NT2/D1 (cell line): Measurements from ENCODE around the gene PIK3R4.

Experiments used
- SUZ12 ChIP-seq: IDR thresholded peaks from 2 replicates; pipeline ENCODE4 v1.6.1; 2011; ENCODE audit not compliant: insufficient read length, insufficient read depth; ENCODE audit errors: extremely low read depth
- YY1 ChIP-seq: IDR thresholded peaks from 2 replicates; pipeline ENCODE4 v1.6.1; 2011; ENCODE audit not compliant: insufficient read length, insufficient read depth
- ZNF274 ChIP-seq: IDR thresholded peaks from 2 replicates; pipeline ENCODE4 v1.6.1; 2011; ENCODE audit warnings: mild to moderate bottlenecking, low read depth, low read length

DNA sequence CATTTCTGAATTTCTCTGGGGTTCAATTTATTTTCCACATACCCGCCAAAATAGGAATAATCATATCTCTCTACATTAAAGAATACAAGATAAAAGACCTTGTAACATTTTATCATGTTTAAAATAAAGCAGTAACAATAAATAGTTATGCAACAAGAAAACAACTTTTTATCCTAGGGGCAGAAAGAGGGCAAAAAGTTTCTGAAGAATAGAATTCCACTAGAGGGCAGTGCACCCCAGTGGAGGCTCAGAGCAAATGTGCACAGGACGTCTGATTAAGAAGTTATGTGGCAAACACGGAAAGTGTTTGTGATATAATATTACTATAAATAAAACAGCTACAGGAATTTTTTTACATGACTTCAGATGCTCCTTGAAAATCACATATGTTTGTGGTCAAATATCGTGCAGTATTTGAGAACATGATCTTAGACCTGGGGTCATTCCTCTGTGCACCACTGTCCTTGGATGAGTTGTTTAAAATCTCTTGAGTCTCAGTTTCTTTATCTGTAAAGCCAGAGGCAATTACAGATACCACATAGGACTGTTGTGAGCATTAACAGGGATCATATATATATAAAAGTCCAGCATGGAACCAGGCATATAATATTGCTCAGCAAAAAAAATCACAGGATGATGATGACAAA, 13.2 kb upstream of the PIK3R4 start:
- TF ChIP-seq ZNF274 (no peak), YY1 (no peak), SUZ12 (no peak)
